ENCODE data around the gene COMMD3. TPM values are rescaled to one million over a fixed set of nuclear protein-coding genes. Genes with fewer than 3 reads are reported as not detected.

COMMD3 gene
- total and polyA plus RNA-seq, 2 of the 4 experiments (the other 2 are of a cell fraction), result 30.8 to 44.8 TPM

- CTCF ChIA-PET, result no interaction called here
- Histone ChIP-seq H2AFZ (replicated peaks; ENCODE audit: low read length, poor library complexity) (no peak overlapping the region), H3K36me3 (ENCODE audit: control insufficient read depth, insufficient read depth, low read length) (no peaks in the 10 kb centered on the region), H3K27me3 (ENCODE audit: control insufficient read depth, insufficient read depth, low read length) (peaks cover 67% of the 10 kb centered on the region), H3K9me1 (ENCODE audit: insufficient read depth, low read length) (no peaks in the 10 kb centered on the region), H2BK120ac (ENCODE audit: low read depth, low read length) (no peak overlapping the region), H2AK9ac (replicated peaks; ENCODE audit: low read depth, low read length, poor library complexity) (no peak overlapping the region), H3K4ac (ENCODE audit: low read depth, low read length) (no peak overlapping the region), H3K79me1 (ENCODE audit: low read depth in 1 of 2, low read length in 2 of 2) (no peaks in the 10 kb centered on the region), H4K5ac (ENCODE audit: low read depth, low read length) (no peak overlapping the region), H2AK5ac (ENCODE audit: low read depth, low read length) (no peak overlapping the region), H3K27ac (ENCODE audit: insufficient read depth, low read length) (no peak overlapping the region), H3K4me3 (ENCODE audit: insufficient read depth, low read depth, low read length) (no peak overlapping the region), H3K9me3 (ENCODE audit: control insufficient read depth, insufficient read depth, low read length) (peaks cover 18% of the 10 kb centered on the region), H2BK20ac (ENCODE audit: low read depth, low read length) (no peak overlapping the region), H3K56ac (ENCODE audit: extremely low read depth, insufficient read depth, low read length) (no peak overlapping the region), H4K91ac (ENCODE audit: insufficient read depth, low read depth, low read length) (no peak overlapping the region), H3K9ac (ENCODE audit: low read depth, low read length) (no peak overlapping the region), H3K4me2 (ENCODE audit: low read depth, low read length) (no peak overlapping the region), H3K14ac (replicated peaks; ENCODE audit: low read depth, low read length) (no peak overlapping the region), H3K4me1 (ENCODE audit: control insufficient read depth, insufficient read depth, low read length) (no peaks in the 10 kb centered on the region), H4K20me1 (ENCODE audit: insufficient read depth, low read length) (no peaks in the 10 kb centered on the region), H3K18ac (ENCODE audit: low read depth, low read length) (no peak overlapping the region), H4K8ac (ENCODE audit: low read depth in 2 of 2, low read length in 2 of 2) (no peak overlapping the region), H3K23ac (ENCODE audit: low read depth, low read length) (no peak overlapping the region), H2BK15ac (ENCODE audit: low read depth, low read length) (no peak overlapping the region), H2BK5ac (ENCODE audit: low read depth, low read length, poor library complexity, severe bottlenecking) (no peak overlapping the region)
- intact Hi-C loops (cut with micrococcal nuclease), result no loop called here
- in situ Hi-C loops (cut with MboI; ENCODE audit: low sequenced_read_pairs), result no loop called here
- POLR2A ChIA-PET (ENCODE audit: unreplicated experiment), result no interaction called here
- DNase-seq, result no peak
- BruUV-seq (replicated peaks), result no TSS peak
- ATAC-seq (ENCODE audit: low read depth), result no peak
- TF ChIP-seq RAD21 (IDR thresholded peaks at IDR 0.05; ENCODE audit: low read length), result no peak
- TF ChIP-seq RFX5 (IDR thresholded peaks at IDR 0.05; ENCODE audit: low read depth, low read length), result no peak
- no peak for TF ChIP-seq SMC3 (IDR thresholded peaks at IDR 0.05; ENCODE audit: low read depth, low read length)
- dilution Hi-C loops (cut with HindIII; ENCODE audit: low sequenced_read_pairs, unreplicated experiment), result no loop called here
Measured at GRCh38 chr10:22338931-22339330, 22.7 kb downstream of the COMMD3 start.
